PC-9 (cell line): Measurements from ENCODE around the gene TMEM156. TPM values are rescaled to one million over a fixed set of nuclear protein-coding genes. Genes with fewer than 3 reads are reported as not detected.
A peak's percentile ranks its signal among the peaks of the same experiment; 100 is the strongest.

ENCODE experiments used
- Bru-seq: library from RNA; stranded (reverse); fragments of 400-500 nt; gene quantifications from one replicate; lab custom pipeline; 2021; lab: Mats Ljungman, UMichigan
- BruChase-seq, 2 experiments: library from RNA; stranded (reverse); fragments of 400-500 nt; gene quantifications; one replicate each; lab custom pipeline; 2021; lab: Mats Ljungman, UMichigan
- BruUV-seq: library from RNA; stranded (reverse); fragments of 400-500 nt; replicated peaks from 2 replicates; lab custom pipeline; 2021; lab: Mats Ljungman, UMichigan
- CTCF ChIA-PET: fragments of 300-600 bp; sonication (Branson Sonifier 250); formaldehyde crosslinking; loops from one replicate; lab custom pipeline; 2022; ENCODE audit warnings: antibody characterized with exemption; lab: Charles Lee
- POLR2A ChIA-PET: fragments of 300-600 bp; sonication (Branson Sonifier 250); formaldehyde crosslinking; loops from one replicate; lab custom pipeline; 2022; ENCODE audit warnings: antibody characterized with exemption; ENCODE audit not compliant: unreplicated experiment; lab: Charles Lee
- DNase-seq, 2 experiments: peaks; one replicate each; pipeline versions ENCODE4 v3.0.0 to v3.0.0-alpha.2; 2015 to 2022; ENCODE audit warnings: mixed read lengths in 1 of 2
- H2AFZ ChIP-seq: fragments of 200-600 bp; sonication (generic); 2 replicates; pipeline ENCODE4 v1.8.1; 2017; ENCODE audit warnings: antibody characterized with exemption
- H3F3A ChIP-seq: fragments of 200-600 bp; sonication (generic); 2 replicates; pipeline ENCODE4 v1.8.1; 2017; ENCODE audit warnings: antibody characterized with exemption, mild to moderate bottlenecking, low read depth; ENCODE audit not compliant: insufficient read depth
- H3K27ac ChIP-seq: fragments of 200-600 bp; sonication (generic); 2 replicates; pipeline ENCODE4 v1.6.1; 2016; ENCODE audit warnings: mixed run types
- H3K27me3 ChIP-seq: fragments of 200-600 bp; sonication (generic); 2 replicates; pipeline ENCODE4 v1.6.1; 2016; ENCODE audit warnings: low read depth, mixed run types; ENCODE audit not compliant: insufficient read depth
- H3K36me3 ChIP-seq: fragments of 200-600 bp; sonication (generic); 2 replicates; pipeline ENCODE4 v1.6.1; 2016; ENCODE audit warnings: low read depth, mixed run types
- H3K4me1 ChIP-seq: fragments of 200-600 bp; sonication (generic); replicated peaks from 2 replicates; pipeline ENCODE4 v1.6.1; 2016; ENCODE audit warnings: mixed run types; ENCODE audit not compliant: insufficient read depth
- H3K4me2 ChIP-seq: fragments of 200-600 bp; sonication (generic); 2 replicates; pipeline ENCODE4 v1.6.1; 2017; ENCODE audit warnings: mixed run types
- H3K4me3 ChIP-seq: fragments of 200-600 bp; sonication (generic); 2 replicates; pipeline ENCODE4 v1.6.1; 2016; ENCODE audit warnings: mixed run types
- H3K79me2 ChIP-seq: fragments of 200-600 bp; sonication (generic); 2 replicates; pipeline ENCODE4 v1.6.1; 2017; ENCODE audit warnings: low read depth, mixed run types
- H3K9me2 ChIP-seq: fragments of 200-600 bp; sonication (generic); 2 replicates; pipeline ENCODE4 v1.8.1; 2017; ENCODE audit warnings: mild to moderate bottlenecking; ENCODE audit not compliant: insufficient read depth
- H3K9me3 ChIP-seq: fragments of 200-600 bp; sonication (generic); 2 replicates; pipeline ENCODE4 v1.8.1; 2016; ENCODE audit warnings: low read depth; ENCODE audit not compliant: insufficient read depth
- H4K20me1 ChIP-seq: fragments of 200-600 bp; sonication (generic); 2 replicates; pipeline ENCODE4 v1.8.1; 2017; ENCODE audit not compliant: insufficient read depth
- CTCF ChIP-seq: fragments of 200-600 bp; sonication (generic); conservative IDR thresholded peaks from 2 replicates; pipeline ENCODE4 v1.6.1; 2017; ENCODE audit warnings: mixed run types, antibody characterized with exemption, mild to moderate bottlenecking, moderate library complexity
- EZH2 ChIP-seq: fragments of 200-600 bp; sonication (generic); IDR thresholded peaks from 2 replicates; pipeline ENCODE4 v1.8.0; 2017; ENCODE audit warnings: antibody characterized with exemption, low read depth
- intact Hi-C: fragments of 100-400 bp; cut with micrococcal nuclease; formaldehyde crosslinking; loops from one replicate; pipeline ENCODE4 v1.10.0; 2022; ENCODE audit not compliant: unreplicated experiment
- long read RNA-seq: library from polyadenylated mRNA; stranded (forward); transcript quantifications from one replicate; pipeline ENCODE4 v2.0.0, GENCODE V29; 2022
- total RNA-seq: library from RNA; stranded (reverse); gene quantifications from 2 replicates; pipeline ENCODE4 v1.2.3, GENCODE V29; 2021

TMEM156 gene
- total RNA-seq (20.1 and 29.3 TPM in 2 replicates), Bru-seq, nascent RNA (percentile 73 among the genes with signal in this experiment), BruChase-seq, experiment 1, labeled RNA remaining after a 2-hour chase (percentile 87 among the genes with signal in this experiment), BruChase-seq, experiment 2, labeled RNA remaining after a 6-hour chase (percentile 68 among the genes with signal in this experiment)
- long read RNA-seq, transcript TMEM156-203 (7 exons, 1,935 nt): major isoform, 44 of 80 reads
- long read RNA-seq, partial matches to known transcripts: 10 of 80 reads
- long read RNA-seq, other reads (novel, unspliced or antisense): 25 of 80 reads

GRCh38 chr4:39032218-39033085 is at the start of gene TMEM156:
Gene TMEM156 (minus strand): TSS chr4:39032409. CDS start chr4:39032313, 96 bp downstream.
- no peak within 1 kb of the TSS for H2AFZ ChIP-seq
- intact Hi-C loops: loop anchor here (1.0 to 10.0 kb wide), 3 partner anchors 11 to 368 kb away; partner anchors contain the start of gene KLF3

GRCh38 chr4:39078829-39079228 is 46.6 kb upstream of the TMEM156 start:
- Histone ChIP-seq H3K4me2 (no peak overlapping the region), H4K20me1 (peaks cover 3% of the 10 kb centered on the region; the same call in 1 of the 2 replicates), H3K27ac (no peak overlapping the region), H3K9me2 (no peaks in the 10 kb centered on the region), H3K9me3 (no peaks in the 10 kb centered on the region; the same call in 1 of the 2 replicates), H3K4me1 (no peaks in the 10 kb centered on the region), H3K79me2 (peaks cover 16% of the 10 kb centered on the region), H3F3A (peaks cover 4% of the 10 kb centered on the region; the same call in 1 of the 2 replicates), H2AFZ (no peak overlapping the region), H3K27me3 (no peaks in the 10 kb centered on the region), H3K36me3 (peaks cover 26% of the 10 kb centered on the region), H3K4me3 (no peak overlapping the region)
- intact Hi-C loops: no loop called here
- DNase-seq: no peak
- ChIA-PET POLR2A (no interaction called here), CTCF (no interaction called here)
- no TSS peak for BruUV-seq
- no peak for TF ChIP-seq CTCF
- TF ChIP-seq EZH2: no peak

More at GRCh38 chr4:39032218-39033085, at the start of gene TMEM156:
- H3K4me3 ChIP-seq: peak within 1 kb of the TSS; percentile 71
- peaks cover 68% of the 10 kb centered on the region for H3K4me1 ChIP-seq
- peaks cover 45% of the 10 kb centered on the region for H3K79me2 ChIP-seq
- no peaks in the 10 kb centered on the region for H3K9me2 ChIP-seq
- no peaks in the 10 kb centered on the region for H3K27me3 ChIP-seq
- CTCF ChIA-PET: no interaction called here
- BruUV-seq: no TSS peak
- H3K4me2 ChIP-seq: peak within 1 kb of the TSS; percentile 95
- no peak for TF ChIP-seq CTCF
- no peak for TF ChIP-seq EZH2
- POLR2A ChIA-PET: interaction anchor here (0.6 kb wide), 1 partner anchor 13 kb away, joined by 8 read pairs; no protein-coding TSS in a partner anchor
- peak within 1 kb of the TSS; percentile 98 for H3K27ac ChIP-seq
- no peaks in the 10 kb centered on the region for H4K20me1 ChIP-seq
- peaks cover 15% of the 10 kb centered on the region; the same call in 1 of the 2 replicates for H3K36me3 ChIP-seq
- peak; percentile 26 to 93 for DNase-seq
- peaks cover 60% of the 10 kb centered on the region for H3F3A ChIP-seq
- no peaks in the 10 kb centered on the region for H3K9me3 ChIP-seq

- no peak for TF ChIP-seq CTCF
- no peak for TF ChIP-seq EZH2
- no TSS peak for BruUV-seq
- Histone ChIP-seq H3K79me2 (peaks cover 73% of the 10 kb centered on the region), H3K27ac (no peak overlapping the region), H2AFZ (no peak overlapping the region), H4K20me1 (peaks cover 9% of the 10 kb centered on the region; the same call in 1 of the 2 replicates), H3K9me2 (no peaks in the 10 kb centered on the region; the same call in 1 of the 2 replicates), H3K36me3 (peaks cover 4% of the 10 kb centered on the region), H3K9me3 (no peaks in the 10 kb centered on the region), H3K4me2 (no peak overlapping the region), H3K4me1 (no peaks in the 10 kb centered on the region), H3K27me3 (no peaks in the 10 kb centered on the region), H3F3A (no peaks in the 10 kb centered on the region; the same call in 1 of the 2 replicates), H3K4me3 (no peak overlapping the region)
- ChIA-PET POLR2A (no interaction called here), CTCF (no interaction called here)
- no peak for DNase-seq
- intact Hi-C loops: no loop called here
Measured at GRCh38 chr4:39068907-39069306, 36.7 kb upstream of the TMEM156 start.
